MM.1S (cell line): Measurements from ENCODE around the gene NDUFA5.

Experiments
- DNase-seq: peaks from one replicate; pipeline ENCODE4 v3.0.0-alpha.2; 2015
- H2AFZ ChIP-seq: fragments of 300-600 bp; sonication (generic); 2 replicates; pipeline ENCODE4 v1.6.0; 2016; ENCODE audit warnings: antibody characterized with exemption, low read length
- H3F3A ChIP-seq: fragments of 300-600 bp; sonication (generic); 2 replicates; pipeline ENCODE4 v1.6.1; 2016; ENCODE audit warnings: mild to moderate bottlenecking, antibody characterized with exemption, low read length, moderate library complexity, mixed read lengths; ENCODE audit not compliant: insufficient read depth
- H3K27ac ChIP-seq: fragments of 300-600 bp; sonication (generic); 2 replicates; pipeline ENCODE4 v1.5.1; 2016; ENCODE audit warnings: mild to moderate bottlenecking, low read length
- H3K27me3 ChIP-seq: fragments of 300-600 bp; sonication (generic); replicated peaks from 2 replicates; pipeline ENCODE4 v1.6.0; 2016; ENCODE audit warnings: low read length; ENCODE audit not compliant: insufficient read depth
- H3K36me3 ChIP-seq: fragments of 300-600 bp; sonication (generic); replicated peaks from 2 replicates; pipeline ENCODE4 v1.6.1; 2016; ENCODE audit warnings: mild to moderate bottlenecking, low read length, mixed read lengths; ENCODE audit not compliant: insufficient read depth
- H3K4me1 ChIP-seq: fragments of 300-600 bp; sonication (generic); 2 replicates; pipeline ENCODE4 v1.6.1; 2016; ENCODE audit warnings: low read length, mixed read lengths
- H3K4me2 ChIP-seq: fragments of 300-600 bp; sonication (generic); 2 replicates; pipeline ENCODE4 v1.6.0; 2016; ENCODE audit warnings: low read depth, low read length
- H3K4me3 ChIP-seq: fragments of 300-600 bp; sonication (generic); 2 replicates; pipeline ENCODE4 v1.5.1; 2016; ENCODE audit warnings: low read length, mixed read lengths
- H3K79me2 ChIP-seq: fragments of 300-600 bp; sonication (generic); 2 replicates; pipeline ENCODE4 v1.6.1; 2016; ENCODE audit warnings: mixed run types, low read length, mixed read lengths
- H3K9ac ChIP-seq: fragments of 300-600 bp; sonication (generic); 2 replicates; pipeline ENCODE4 v1.6.1; 2016; ENCODE audit warnings: low read length, mixed read lengths
- H3K9me2 ChIP-seq: fragments of 300-600 bp; sonication (generic); replicated peaks from 2 replicates; pipeline ENCODE4 v1.6.1; 2016; ENCODE audit warnings: mild to moderate bottlenecking, low read length, mixed read lengths; ENCODE audit not compliant: insufficient read depth
- H3K9me3 ChIP-seq: fragments of 300-600 bp; sonication (generic); replicated peaks from 2 replicates; pipeline ENCODE4 v1.6.1; 2016; ENCODE audit warnings: mild to moderate bottlenecking, low read length, mixed read lengths; ENCODE audit not compliant: insufficient read depth
- H4K20me1 ChIP-seq: fragments of 300-600 bp; sonication (generic); 2 replicates; pipeline ENCODE4 v1.6.1; 2016; ENCODE audit warnings: mild to moderate bottlenecking, low read length, moderate library complexity, mixed read lengths; ENCODE audit not compliant: insufficient read depth
- EZH2 ChIP-seq: fragments of 300-600 bp; sonication (generic); optimal IDR thresholded peaks from 2 replicates; pipeline ENCODE3; 2017; ENCODE audit warnings: low read depth, mild to moderate bottlenecking, antibody characterized with exemption, low read length, mixed read lengths
- EZH2phosphoT487 ChIP-seq: fragments of 300-600 bp; sonication (generic); IDR thresholded peaks from 2 replicates; pipeline ENCODE4 v1.6.1; 2018; ENCODE audit warnings: antibody characterized with exemption, low read length
- TF ChIP-seq, protein P1 (sequence below): fragments of 300-600 bp; sonication (generic); IDR thresholded peaks from 2 replicates; pipeline ENCODE4 v1.5.1; 2016; ENCODE audit warnings: antibody characterized with exemption, low read length, mixed read lengths

The NDUFA5 gene

DNA sequence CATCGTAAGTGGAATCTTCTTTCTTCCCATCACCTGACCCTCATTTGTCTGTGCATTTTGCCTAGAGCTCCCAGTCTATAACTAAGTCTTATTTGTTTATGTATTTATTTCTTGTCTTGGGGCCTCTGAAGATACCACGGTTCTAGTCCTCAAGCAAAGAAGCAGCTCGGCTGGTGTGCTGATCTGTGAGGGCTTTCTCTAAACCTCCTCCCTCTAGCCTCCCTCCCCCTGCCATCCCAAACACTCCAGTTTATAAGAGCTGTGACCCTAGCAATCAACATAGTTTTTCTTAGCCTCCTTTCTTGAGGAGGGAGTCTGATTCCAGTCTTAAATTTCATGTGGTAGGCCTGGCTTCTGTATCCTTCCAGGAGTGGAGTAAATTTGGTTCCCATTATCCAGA lies 15.7 kb upstream of the NDUFA5 start:
- H3K4me2 ChIP-seq, result no peak overlapping the region
- H3K4me1 ChIP-seq, result no peaks in the 10 kb centered on the region
- H3K27me3 ChIP-seq, result no peaks in the 10 kb centered on the region
- H3K9me2 ChIP-seq, result no peaks in the 10 kb centered on the region
- no peaks in the 10 kb centered on the region for H3K36me3 ChIP-seq
- TF ChIP-seq EZH2phosphoT487 (no peak), EZH2 (no peak)
- TF ChIP-seq, protein P1, sequence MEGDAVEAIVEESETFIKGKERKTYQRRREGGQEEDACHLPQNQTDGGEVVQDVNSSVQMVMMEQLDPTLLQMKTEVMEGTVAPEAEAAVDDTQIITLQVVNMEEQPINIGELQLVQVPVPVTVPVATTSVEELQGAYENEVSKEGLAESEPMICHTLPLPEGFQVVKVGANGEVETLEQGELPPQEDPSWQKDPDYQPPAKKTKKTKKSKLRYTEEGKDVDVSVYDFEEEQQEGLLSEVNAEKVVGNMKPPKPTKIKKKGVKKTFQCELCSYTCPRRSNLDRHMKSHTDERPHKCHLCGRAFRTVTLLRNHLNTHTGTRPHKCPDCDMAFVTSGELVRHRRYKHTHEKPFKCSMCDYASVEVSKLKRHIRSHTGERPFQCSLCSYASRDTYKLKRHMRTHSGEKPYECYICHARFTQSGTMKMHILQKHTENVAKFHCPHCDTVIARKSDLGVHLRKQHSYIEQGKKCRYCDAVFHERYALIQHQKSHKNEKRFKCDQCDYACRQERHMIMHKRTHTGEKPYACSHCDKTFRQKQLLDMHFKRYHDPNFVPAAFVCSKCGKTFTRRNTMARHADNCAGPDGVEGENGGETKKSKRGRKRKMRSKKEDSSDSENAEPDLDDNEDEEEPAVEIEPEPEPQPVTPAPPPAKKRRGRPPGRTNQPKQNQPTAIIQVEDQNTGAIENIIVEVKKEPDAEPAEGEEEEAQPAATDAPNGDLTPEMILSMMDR, result no peak
- H3F3A ChIP-seq, result no peaks in the 10 kb centered on the region
- DNase-seq, result no peak
- no peaks in the 10 kb centered on the region for H4K20me1 ChIP-seq
- H2AFZ ChIP-seq, result no peak overlapping the region
- no peaks in the 10 kb centered on the region for H3K79me2 ChIP-seq
- no peak overlapping the region for H3K4me3 ChIP-seq
- no peak overlapping the region for H3K9ac ChIP-seq
- H3K27ac ChIP-seq, result no peak overlapping the region
- H3K9me3 ChIP-seq, result no peaks in the 10 kb centered on the region

DNA sequence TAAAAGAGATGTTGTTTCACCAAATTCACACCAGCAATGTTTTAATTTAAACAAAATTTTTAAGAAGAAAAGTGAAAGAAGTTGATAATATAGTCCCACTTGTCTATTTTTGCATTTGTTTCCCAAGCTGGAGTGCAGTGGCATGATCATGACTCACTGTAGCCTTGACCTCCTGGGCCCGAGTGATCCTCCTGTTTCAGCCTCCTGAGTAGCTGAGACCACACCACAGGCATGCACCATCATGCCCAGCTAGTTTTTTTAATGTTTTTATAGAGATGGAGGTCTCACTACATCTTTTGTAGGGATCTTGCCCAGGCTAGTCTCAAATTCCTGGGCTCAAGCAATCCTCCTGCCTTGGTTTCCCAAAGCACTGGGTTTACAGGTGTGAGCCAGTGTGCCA lies 14.1 kb upstream of the NDUFA5 start:
- Histone ChIP-seq H3K27ac (no peak overlapping the region), H3K9me3 (no peaks in the 10 kb centered on the region), H3F3A (no peaks in the 10 kb centered on the region), H3K4me3 (no peak overlapping the region), H4K20me1 (no peaks in the 10 kb centered on the region), H3K27me3 (no peaks in the 10 kb centered on the region), H3K9me2 (no peaks in the 10 kb centered on the region), H3K36me3 (no peaks in the 10 kb centered on the region), H3K79me2 (no peaks in the 10 kb centered on the region), H2AFZ (no peak overlapping the region), H3K9ac (no peak overlapping the region), H3K4me2 (no peak overlapping the region), H3K4me1 (no peaks in the 10 kb centered on the region)
- TF ChIP-seq EZH2phosphoT487 (no peak), EZH2 (no peak)
- TF ChIP-seq, protein P1, result no peak
- no peak for DNase-seq

DNA sequence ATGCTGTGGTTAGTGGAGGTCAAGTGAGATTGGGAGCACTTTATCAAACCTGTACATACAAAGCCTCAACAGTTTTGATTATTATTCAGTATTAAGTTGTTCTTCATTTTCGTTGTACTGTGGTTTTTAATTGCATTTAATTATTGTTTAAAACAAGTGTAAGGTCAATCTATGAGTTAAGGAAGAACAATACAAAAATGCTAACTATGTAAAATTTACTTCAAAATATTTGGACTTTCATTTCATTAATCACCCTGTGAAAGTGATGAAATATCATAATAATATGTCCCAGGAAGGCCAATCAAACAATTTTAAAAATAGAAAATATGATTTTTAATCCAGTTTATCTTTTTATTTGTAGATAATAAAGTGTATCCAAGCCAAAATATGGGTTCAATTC lies 13.6 kb upstream of the NDUFA5 start:
- Histone ChIP-seq H3K4me2 (no peak overlapping the region), H3F3A (no peaks in the 10 kb centered on the region), H3K36me3 (no peaks in the 10 kb centered on the region), H3K27me3 (no peaks in the 10 kb centered on the region), H3K4me1 (no peaks in the 10 kb centered on the region), H3K27ac (no peak overlapping the region), H3K9me3 (no peaks in the 10 kb centered on the region), H3K79me2 (no peaks in the 10 kb centered on the region), H3K9me2 (no peaks in the 10 kb centered on the region), H3K4me3 (no peak overlapping the region), H2AFZ (no peak overlapping the region), H3K9ac (no peak overlapping the region), H4K20me1 (no peaks in the 10 kb centered on the region)
- TF ChIP-seq EZH2phosphoT487, result no peak
- no peak for TF ChIP-seq EZH2
- TF ChIP-seq, protein P1, result no peak
- DNase-seq, result no peak
